Psoas muscle (tissue), 8 donors: Measurements from ENCODE around the gene OR51D1. TPM values are rescaled to one million over a fixed set of nuclear protein-coding genes. Genes with fewer than 3 reads are reported as not detected.

Experiments used
- ATAC-seq, 4 donors: fragments of 200-7000 bp; cut with Tn5 transposase; one replicate each; pipeline ENCODE4 v1.9.1; 2020; ENCODE audit warnings: moderate library complexity in 3 of 4, mild to moderate bottlenecking in 2 of 4
- DNase-seq, 2 donors: peaks; one replicate each; pipeline ENCODE4 v3.0.0-alpha.2; 2020
- H3K27ac ChIP-seq: fragments of 200-600 bp; one replicate; pipeline ENCODE4 v1.8.0; 2022
- H3K27me3 ChIP-seq, 3 donors: fragments of 200-600 bp in 1 of 3; one replicate each; pipeline versions ENCODE4 v1.6.1 to v1.8.0; 2013 to 2022; ENCODE audit warnings: low read length in 2 of 3, mild to moderate bottlenecking in 2 of 3, moderate library complexity in 1 of 3; ENCODE audit not compliant: insufficient read depth in 3 of 3
- H3K36me3 ChIP-seq, 2 donors: fragments of 200-600 bp in 1 of 2; one replicate each; pipeline versions ENCODE4 v1.6.1 to v1.8.0; 2013 to 2022; ENCODE audit warnings: low read depth in 1 of 2, mild to moderate bottlenecking in 1 of 2, moderate library complexity in 1 of 2; ENCODE audit not compliant: insufficient read depth in 1 of 2
- H3K4me1 ChIP-seq: fragments of 200-600 bp; one replicate; pipeline ENCODE4 v1.8.0; 2022
- H3K4me3 ChIP-seq: fragments of 200-600 bp; one replicate; pipeline ENCODE4 v1.8.0; 2022; ENCODE audit warnings: mild to moderate bottlenecking
- H3K9me3 ChIP-seq: fragments of 200-600 bp; one replicate; pipeline ENCODE4 v1.8.0; 2022
- CTCF ChIP-seq: fragments of 200-600 bp; IDR thresholded peaks from one replicate; pipeline ENCODE4 v1.8.0; 2022; ENCODE audit warnings: antibody characterized with exemption
- WGBS, 3 donors: extraction: QIAGEN DNeasy Blood & Tissue Kit; methylation state at CpG; one replicate each; pipeline versions ENCODE4 v1.1.6 to v1.1.7; 2013; 5-methylcytosine and 5-hydroxymethylcytosine counted together
- intact Hi-C, 2 donors: fragments of 100-400 bp; cut with DNase I; formaldehyde crosslinking; loops; one replicate each; pipeline versions ENCODE4 v1.11.0 to v1.14.2; 2022
- polyA plus RNA-seq, 3 donors: library from polyadenylated mRNA; stranded (reverse); fragments of 200-250 nt; gene quantifications; one replicate each; pipeline ENCODE4 v1.2.3, GENCODE V29; 2013
- total RNA-seq, 4 donors: library from RNA; stranded (reverse); fragmentation: NEBNext Ultra II Directional in 2 of 4; extraction: Animal tissue kit (Norgen Biotek cat#: 25700) in 2 of 4; gene quantifications; one replicate each; pipeline versions ENCODE4 v1.2.1 to v1.2.4, GENCODE V29; 2021 to 2023
- donor health status: healthy with polysubstance abuse.
- donor health status: DM: no; HTN: no; CAD: no; lungs with moderate emphysema.
- donor health status: Bipolar disorder and iron deficiency.
- donor health status: healthy.
- donor health status: DM: yes; HTN: yes; CAD: no.
- donor health status: DM: no; HTN: no; CAD: no.
- donor health status: DM: no; HTN: no; CAD: no.
- donor health status: DM: yes; HTN: yes; CAD: no.

Gene OR51D1
- total and polyA plus RNA-seq, 7 donors: not detected

DNA sequence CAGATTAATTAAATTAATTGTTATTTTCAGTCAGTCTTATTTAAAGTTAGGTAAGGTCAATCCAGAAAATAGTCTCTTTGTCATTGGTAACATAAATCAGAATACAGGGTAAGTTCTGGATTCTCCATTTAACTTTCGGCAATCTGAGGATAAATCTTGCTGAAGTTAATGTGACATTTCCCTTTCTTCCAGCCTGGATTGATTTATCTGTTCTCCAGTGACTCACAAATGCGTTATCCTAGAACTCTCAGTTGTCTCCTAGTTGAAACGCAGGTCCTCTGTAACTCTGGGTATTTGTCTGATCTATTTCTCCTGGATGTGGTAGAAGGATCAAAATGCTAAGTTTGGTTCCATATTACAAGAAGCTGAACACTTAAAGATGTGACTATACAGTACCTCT, 27.5 kb downstream of the OR51D1 start:
- Histone ChIP-seq H3K27ac (no peak overlapping the region), H3K27me3 (no peaks in the 10 kb centered on the region), H3K4me3 (no peak overlapping the region), H3K4me1 (no peaks in the 10 kb centered on the region), H3K36me3 (no peaks in the 10 kb centered on the region), H3K9me3 (no peaks in the 10 kb centered on the region)
- WGBS, 3 donors: 44 to 48% (median 46%) methylated on average over 3 of the region's 3 CpGs
- ATAC-seq: no peak
- intact Hi-C loops: no loop called here
- no peak for TF ChIP-seq CTCF
- DNase-seq: no peak

- Histone ChIP-seq H3K4me1 (no peaks in the 10 kb centered on the region), H3K27me3 (no peaks in the 10 kb centered on the region), H3K27ac (no peak overlapping the region), H3K36me3 (no peaks in the 10 kb centered on the region), H3K4me3 (no peak overlapping the region), H3K9me3 (no peaks in the 10 kb centered on the region)
- DNase-seq: no peak
- 81 to 88% (median 82%) methylated on average over 2 of the region's 2 CpGs for whole genome bisulfite sequencing, 3 donors
- ATAC-seq: no peak
- TF ChIP-seq CTCF: no peak
- intact Hi-C loops: no loop called here
These were observed 28.1 kb downstream of the OR51D1 start for GRCh38 chr11:4665424-4665823.

GRCh38 chr11:4671741-4672140, 34.5 kb downstream of the OR51D1 start:
- ATAC-seq (no peak), DNase-seq (no peak)
- H3K4me1 ChIP-seq: no peaks in the 10 kb centered on the region
- H3K9me3 ChIP-seq: no peaks in the 10 kb centered on the region
- no peak overlapping the region for H3K4me3 ChIP-seq
- 48 to 56% (median 52%) methylated on average over 2 of the region's 2 CpGs for WGBS, 3 donors
- TF ChIP-seq CTCF: no peak
- H3K27ac ChIP-seq: no peak overlapping the region
- intact Hi-C loops: no loop called here
- H3K36me3 ChIP-seq: no peaks in the 10 kb centered on the region
- H3K27me3 ChIP-seq: no peaks in the 10 kb centered on the region

DNA sequence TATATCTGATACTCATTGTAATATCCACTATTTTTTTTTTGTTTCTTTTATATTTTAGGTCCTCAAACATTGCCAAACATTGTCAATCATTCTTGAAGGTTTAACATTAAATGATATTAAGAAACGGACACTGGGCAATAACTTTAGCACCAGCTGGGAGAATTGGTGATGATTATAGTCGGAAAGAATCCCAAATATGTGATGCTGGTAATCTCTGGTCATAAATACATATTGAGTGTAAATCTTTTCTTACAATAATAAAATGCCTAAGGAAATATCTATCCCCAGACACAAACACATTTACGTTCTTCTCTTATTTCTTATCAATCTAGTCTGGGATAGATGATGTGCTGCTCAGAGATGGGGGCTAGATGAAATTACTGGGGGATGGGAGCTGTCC, 35.2 kb downstream of the OR51D1 start:
- ATAC-seq: no peak
- no peak for TF ChIP-seq CTCF
- no peak for DNase-seq
- Histone ChIP-seq H3K27ac (no peak overlapping the region), H3K4me1 (no peaks in the 10 kb centered on the region), H3K36me3 (no peaks in the 10 kb centered on the region), H3K27me3 (no peaks in the 10 kb centered on the region), H3K9me3 (no peaks in the 10 kb centered on the region), H3K4me3 (no peak overlapping the region)
- intact Hi-C loops: no loop called here
- WGBS, 3 donors: 21 to 30% (median 23%) methylated on average over 3 of the region's 3 CpGs

GRCh38 chr11:4673781-4674180, 36.5 kb downstream of the OR51D1 start:
- DNase-seq (no peak), ATAC-seq (no peak)
- Histone ChIP-seq H3K4me1 (no peaks in the 10 kb centered on the region), H3K36me3 (no peaks in the 10 kb centered on the region), H3K27ac (no peak overlapping the region), H3K4me3 (no peak overlapping the region), H3K9me3 (no peaks in the 10 kb centered on the region), H3K27me3 (no peaks in the 10 kb centered on the region)
- TF ChIP-seq CTCF: no peak
- intact Hi-C loops: no loop called here
- WGBS, 3 donors: 53 to 61% (median 58%) methylated on average over 2 of the region's 2 CpGs
